ENCODE measurements around the gene CRLF3. TPM values are rescaled to one million over a fixed set of nuclear protein-coding genes. Genes with fewer than 3 reads are reported as not detected.

CRLF3 gene
- polyA plus RNA-seq, 3 donors = 41.0 to 92.8 (median 88.5) TPM

DNA sequence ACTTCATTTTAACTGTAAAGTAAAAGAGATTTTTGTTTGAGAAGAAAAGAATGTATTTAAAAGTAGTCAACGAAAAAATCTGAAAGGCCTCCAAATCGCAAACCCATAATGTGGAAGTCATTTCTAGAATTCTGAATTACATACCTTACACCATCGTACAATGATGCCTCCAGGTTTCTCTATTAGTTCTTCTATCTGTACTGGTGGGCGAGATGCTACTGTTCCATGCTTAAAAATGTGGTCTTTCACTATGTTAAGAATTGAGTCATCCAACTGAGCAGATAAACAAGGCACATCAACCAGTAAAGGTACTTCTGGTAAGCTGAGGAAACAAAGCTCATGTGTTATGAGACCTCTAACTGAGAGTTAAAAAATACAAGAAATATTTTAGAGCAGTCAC is 28.5 kb downstream of the CRLF3 start:
- H3K9me3 Mint-ChIP-seq = no peaks in the 10 kb centered on the region
- peaks cover 76 to 98% of the 10 kb centered on the region in 2 donors for H3K36me3 Mint-ChIP-seq
- Histone ChIP-seq H3K27me3 (ENCODE audit: control insufficient read depth in 2 of 2, insufficient read depth in 2 of 2, low read length in 2 of 2) (no peaks in the 10 kb centered on the region), H3K9me3 (replicated peaks in 1 of 2; ENCODE audit: control insufficient read depth in 1 of 2, insufficient read depth in 1 of 2, low read length in 2 of 2) (no peaks in the 10 kb centered on the region), H3K4me2 (replicated peaks; ENCODE audit: extremely low read depth, low read length, poor library complexity, severe bottlenecking) (no peak overlapping the region), H3K4me1 (ENCODE audit: control insufficient read depth in 1 of 2, insufficient read depth in 2 of 2, low read length in 2 of 2) (no peaks in the 10 kb centered on the region), H3K79me2 (ENCODE audit: insufficient read depth, low read length) (peaks cover 49% of the 10 kb centered on the region), H3K27ac (ENCODE audit: low read depth in 1 of 2, low read length in 2 of 2) (peak overlapping the region in 1 of 2 donors; percentile 58), H2AFZ (ENCODE audit: insufficient read depth, low read depth, low read length, poor library complexity, severe bottlenecking) (no peak overlapping the region), H4K20me1 (ENCODE audit: insufficient read depth, low read length) (peaks cover 90% of the 10 kb centered on the region), H3K4me3 (replicated peaks in 1 of 3; ENCODE audit: low read depth in 2 of 3, low read length in 3 of 3) (no peak overlapping the region), H3K9ac (ENCODE audit: insufficient read depth, low read length, poor library complexity, severe bottlenecking) (no peak overlapping the region), H3K36me3 (replicated peaks in 1 of 2; ENCODE audit: control insufficient read depth in 1 of 2, insufficient read depth in 2 of 2, low read length in 2 of 2) (peaks cover 83 to 100% of the 10 kb centered on the region in 2 donors)
- H3K27ac Mint-ChIP-seq = peak overlapping the region in 3 of 7 donors; percentile 4 to 27 (median 5)
- DNase-seq = no peak
- H3K4me1 Mint-ChIP-seq = no peaks in the 10 kb centered on the region
- WGBS (ENCODE audit: insufficient coverage) = no CpG with 5 or more reads among the region's 4 CpGs
- intact Hi-C loops (cut with micrococcal nuclease) = no loop called here
- H3K4me3 Mint-ChIP-seq = no peak overlapping the region
- TF ChIP-seq CTCF (IDR thresholded peaks at IDR 0.05) = no peak
- H3K27me3 Mint-ChIP-seq (ENCODE audit: low read depth in 3 of 3) = no peaks in the 10 kb centered on the region

- no peak overlapping the region for H2AFZ ChIP-seq (ENCODE audit: insufficient read depth, low read depth, low read length, poor library complexity, severe bottlenecking)
- peaks cover 41% of the 10 kb centered on the region for H3K79me2 ChIP-seq (ENCODE audit: insufficient read depth, low read length)
- H3K9me3 Mint-ChIP-seq = no peaks in the 10 kb centered on the region
- H3K4me3 ChIP-seq (replicated peaks in 1 of 3; ENCODE audit: low read depth in 2 of 3, low read length in 3 of 3) = no peak overlapping the region
- H4K20me1 ChIP-seq (ENCODE audit: insufficient read depth, low read length) = peaks cover 84% of the 10 kb centered on the region
- no peaks in the 10 kb centered on the region for H3K27me3 Mint-ChIP-seq (ENCODE audit: low read depth in 3 of 3)
- H3K4me1 Mint-ChIP-seq = no peaks in the 10 kb centered on the region
- no peak for DNase-seq
- H3K27me3 ChIP-seq (ENCODE audit: control insufficient read depth in 2 of 2, insufficient read depth in 2 of 2, low read length in 2 of 2) = no peaks in the 10 kb centered on the region
- H3K36me3 ChIP-seq (replicated peaks in 1 of 2; ENCODE audit: control insufficient read depth in 1 of 2, insufficient read depth in 2 of 2, low read length in 2 of 2) = peaks cover 83 to 100% of the 10 kb centered on the region in 2 donors
- no peak overlapping the region for H3K4me3 Mint-ChIP-seq
- TF ChIP-seq CTCF (IDR thresholded peaks at IDR 0.05) = no peak
- no peaks in the 10 kb centered on the region for H3K4me1 ChIP-seq (ENCODE audit: control insufficient read depth in 1 of 2, insufficient read depth in 2 of 2, low read length in 2 of 2)
- WGBS (ENCODE audit: insufficient coverage) = 93% methylated on average over 2 of the region's 5 CpGs
- H3K9ac ChIP-seq (ENCODE audit: insufficient read depth, low read length, poor library complexity, severe bottlenecking) = no peak overlapping the region
- H3K4me2 ChIP-seq (replicated peaks; ENCODE audit: extremely low read depth, low read length, poor library complexity, severe bottlenecking) = no peak overlapping the region
- H3K36me3 Mint-ChIP-seq = peaks cover 73 to 98% of the 10 kb centered on the region in 2 donors
- no peak overlapping the region for H3K27ac ChIP-seq (ENCODE audit: low read depth in 1 of 2, low read length in 2 of 2)
- intact Hi-C loops (cut with micrococcal nuclease) = no loop called here
- peak overlapping the region in 1 of 7 donors; percentile 26 for H3K27ac Mint-ChIP-seq
- no peaks in the 10 kb centered on the region for H3K9me3 ChIP-seq (replicated peaks in 1 of 2; ENCODE audit: control insufficient read depth in 1 of 2, insufficient read depth in 1 of 2, low read length in 2 of 2)
These were observed 30.1 kb downstream of the CRLF3 start for GRCh38 chr17:30794372-30794771.

All from CD14-positive monocyte (primary cell).